BJ (cell line): Measurements from ENCODE around the gene EHD4. TPM values are rescaled to one million over a fixed set of nuclear protein-coding genes. Genes with fewer than 3 reads are reported as not detected.

Experiments used
- CTCF ChIA-PET: fragments of 350-600 bp; formaldehyde crosslinking; extraction: SDS; loops from one replicate; lab custom pipeline; 2021; ENCODE audit warnings: antibody characterized with exemption, inconsistent platforms; lab: Yijun Ruan, JAX
- POLR2A ChIA-PET: fragments of 300-600 bp; sonication (Branson Sonifier 250); formaldehyde crosslinking; extraction: SDS; loops from one replicate; lab custom pipeline; 2021; ENCODE audit warnings: antibody characterized with exemption; lab: Charles Lee
- DNase-seq: peaks from one replicate; pipeline ENCODE4 v3.0.0-alpha.2; 2011; ENCODE audit warnings: low read depth
- H3K27me3 ChIP-seq: 2 replicates; pipeline ENCODE4 v1.6.0; 2011; ENCODE audit warnings: low read length; ENCODE audit not compliant: control insufficient read depth, insufficient read depth
- H3K36me3 ChIP-seq: 2 replicates; pipeline ENCODE4 v1.5.1; 2011; ENCODE audit warnings: low read length; ENCODE audit not compliant: control insufficient read depth, insufficient read depth
- H3K4me3 ChIP-seq: 2 replicates; pipeline ENCODE4 v1.5.1; 2011; ENCODE audit warnings: low read depth, mild to moderate bottlenecking, control low read depth, low read length
- CTCF ChIP-seq: IDR thresholded peaks from 2 replicates; pipeline ENCODE4 v1.5.1; 2011; ENCODE audit warnings: low read depth, mild to moderate bottlenecking, control low read depth, inconsistent platforms, low read length, moderate library complexity; ENCODE audit not compliant: insufficient read depth
- polyA plus RNA-seq: library from polyadenylated mRNA; depleted of rRNA; stranded (reverse); fragments of >200 nt; gene quantifications from 2 replicates; pipeline ENCODE4 v1.2.3, GENCODE V29; 2011

Gene EHD4
- polyA plus RNA-seq, 1 experiment: 17.0 TPM

- H3K4me3 ChIP-seq: no peak overlapping the region
- ChIA-PET POLR2A (no interaction called here), CTCF (interaction anchor here (1.0 to 4.9 kb wide), 4 partner anchors 8 to 146 kb away, joined by 3 to 47 read pairs (median 24); no protein-coding TSS in a partner anchor)
- TF ChIP-seq CTCF: no peak
- peaks cover 13% of the 10 kb centered on the region for H3K27me3 ChIP-seq
- no peaks in the 10 kb centered on the region for H3K36me3 ChIP-seq
- DNase-seq: no peak
These were observed 19.9 kb upstream of the EHD4 start for GRCh38 chr15:41992151-41992802.

- Histone ChIP-seq H3K4me3 (no peak overlapping the region), H3K27me3 (peaks cover 10% of the 10 kb centered on the region), H3K36me3 (no peaks in the 10 kb centered on the region)
- TF ChIP-seq CTCF: no peak
- DNase-seq: no peak
- CTCF ChIA-PET: interaction anchor here (0.7 to 7.0 kb wide), 17 partner anchors 10 to 1072 kb away, joined by 3 to 102 read pairs (median 13); partner anchors contain the start of gene EHD4
- POLR2A ChIA-PET: no interaction called here
These were observed 18.3 kb upstream of the EHD4 start for GRCh38 chr15:41990691-41991090.

DNA sequence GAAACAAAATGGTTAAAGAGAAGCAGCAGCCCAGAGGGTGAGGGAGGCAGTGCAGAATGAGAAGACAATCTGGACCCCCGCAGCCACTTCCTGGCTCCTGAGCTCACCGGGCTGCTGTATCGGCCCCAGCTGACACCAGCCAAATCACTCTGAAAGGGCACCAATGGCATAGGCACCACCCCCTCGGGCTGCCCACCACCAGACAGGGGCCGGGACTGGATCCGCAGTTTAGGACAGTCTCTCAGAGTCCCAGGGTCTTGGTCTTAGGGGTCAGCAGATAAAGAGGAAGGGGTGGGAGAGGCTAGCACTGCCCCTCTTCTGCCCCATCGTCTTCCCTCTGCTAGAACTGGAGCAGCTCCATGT lies 17.9 kb upstream of the EHD4 start:
- POLR2A ChIA-PET: no interaction called here
- Histone ChIP-seq H3K36me3 (no peaks in the 10 kb centered on the region), H3K4me3 (no peak overlapping the region), H3K27me3 (peaks cover 10% of the 10 kb centered on the region)
- no peak for DNase-seq
- no peak for TF ChIP-seq CTCF
- CTCF ChIA-PET: interaction anchor here (0.7 to 7.0 kb wide), 32 partner anchors 10 to 1073 kb away, joined by 3 to 102 read pairs (median 7); partner anchors contain the start of gene EHD4

GRCh38 chr15:41989573-41990242 lies 17.4 kb upstream of the EHD4 start:
- CTCF ChIA-PET: interaction anchor here (0.6 to 7.0 kb wide), 40 partner anchors 8 to 1073 kb away, joined by 3 to 102 read pairs (median 5); partner anchors contain the start of gene EHD4

More at GRCh38 chr15:41989573-41990242, 17.4 kb upstream of the EHD4 start:
- Histone ChIP-seq H3K4me3 (no peak overlapping the region), H3K27me3 (peaks cover 10% of the 10 kb centered on the region), H3K36me3 (no peaks in the 10 kb centered on the region)
- no peak for DNase-seq
- POLR2A ChIA-PET: no interaction called here
- TF ChIP-seq CTCF: peak; percentile 99
